NCI-H2029 (cell line): ENCODE measurements around the gene ARHGAP22.
"Not testable (repeated sequence)": the region's sequence is repeated elsewhere in the genome, so short reads cannot be mapped to it uniquely, and the experiment has no call there.

Source experiments
- DNase-seq: peaks from one replicate; lab custom pipeline; 2025; lab: John Stamatoyannopoulos, UW

Gene ARHGAP22, protein sequence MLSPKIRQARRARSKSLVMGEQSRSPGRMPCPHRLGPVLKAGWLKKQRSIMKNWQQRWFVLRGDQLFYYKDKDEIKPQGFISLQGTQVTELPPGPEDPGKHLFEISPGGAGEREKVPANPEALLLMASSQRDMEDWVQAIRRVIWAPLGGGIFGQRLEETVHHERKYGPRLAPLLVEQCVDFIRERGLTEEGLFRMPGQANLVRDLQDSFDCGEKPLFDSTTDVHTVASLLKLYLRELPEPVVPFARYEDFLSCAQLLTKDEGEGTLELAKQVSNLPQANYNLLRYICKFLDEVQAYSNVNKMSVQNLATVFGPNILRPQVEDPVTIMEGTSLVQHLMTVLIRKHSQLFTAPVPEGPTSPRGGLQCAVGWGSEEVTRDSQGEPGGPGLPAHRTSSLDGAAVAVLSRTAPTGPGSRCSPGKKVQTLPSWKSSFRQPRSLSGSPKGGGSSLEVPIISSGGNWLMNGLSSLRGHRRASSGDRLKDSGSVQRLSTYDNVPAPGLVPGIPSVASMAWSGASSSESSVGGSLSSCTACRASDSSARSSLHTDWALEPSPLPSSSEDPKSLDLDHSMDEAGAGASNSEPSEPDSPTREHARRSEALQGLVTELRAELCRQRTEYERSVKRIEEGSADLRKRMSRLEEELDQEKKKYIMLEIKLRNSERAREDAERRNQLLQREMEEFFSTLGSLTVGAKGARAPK

DNA sequence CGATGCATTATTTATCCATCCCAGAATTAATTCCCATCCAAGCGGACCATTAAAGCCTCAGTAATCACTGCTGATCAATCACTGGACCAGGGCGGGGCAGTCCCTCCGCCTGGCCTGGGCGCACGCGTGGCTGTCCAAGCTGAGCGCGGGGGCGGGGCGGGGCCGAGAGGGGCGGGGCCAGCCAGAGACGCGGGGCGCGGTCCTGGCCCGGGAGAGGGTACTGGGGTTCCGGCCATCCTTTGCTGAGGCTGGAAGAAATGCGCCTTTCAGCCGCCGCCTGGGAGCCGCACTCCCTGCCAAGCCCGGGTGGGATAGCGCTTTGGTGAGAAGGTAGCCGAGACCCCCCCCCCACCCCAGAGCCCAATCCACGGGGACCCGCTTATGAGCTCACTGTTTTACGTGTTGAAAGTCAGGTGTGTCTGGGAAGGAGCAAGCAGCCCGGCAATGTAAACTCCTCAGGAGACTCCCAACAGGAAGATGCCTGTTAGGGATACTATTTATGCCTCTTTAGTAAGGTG lies at the start of gene ARHGAP22:
ARHGAP22 (minus strand) TSS at position 83 of the 518 bp plus-strand sequence. CDS start 277 bp downstream, outside the sequence.
- DNase-seq = no peak

DNA sequence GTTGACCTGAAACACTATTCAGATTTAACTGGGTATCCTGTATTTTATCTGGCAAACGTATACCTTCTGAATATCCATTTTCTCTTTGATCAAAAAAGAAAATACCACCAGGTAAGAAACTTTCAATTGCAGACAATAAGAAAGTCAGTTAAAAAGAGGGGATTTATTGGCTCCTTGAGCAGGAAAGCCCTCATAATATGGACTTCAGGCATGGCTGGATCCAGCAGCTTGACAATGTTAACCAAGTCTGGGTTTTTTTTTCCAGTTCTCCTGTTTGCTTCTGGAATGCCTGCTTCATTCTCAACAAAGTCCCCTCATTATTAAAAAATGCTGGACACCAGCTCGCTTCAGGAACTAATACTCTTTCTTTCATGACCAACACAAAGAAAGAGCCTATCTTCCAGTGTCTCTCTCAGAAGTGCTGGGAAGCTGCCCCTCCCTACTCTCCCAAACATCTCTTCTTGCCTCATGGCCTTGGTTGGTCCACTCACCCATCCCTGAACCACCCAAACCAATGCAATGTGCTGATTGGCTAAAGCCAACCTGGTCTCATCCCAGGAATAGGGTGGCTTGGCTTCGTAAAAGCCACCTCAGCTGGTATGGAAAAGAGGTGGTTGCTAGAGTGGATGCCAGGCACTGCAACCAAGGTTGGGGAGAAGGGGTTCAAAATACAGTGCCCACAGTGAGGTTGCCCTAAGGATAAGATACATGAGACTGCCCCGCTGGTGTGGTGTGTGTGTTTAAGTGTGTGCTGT lies 49.2 kb upstream of the ARHGAP22 start:
- no peak for DNase-seq

DNA sequence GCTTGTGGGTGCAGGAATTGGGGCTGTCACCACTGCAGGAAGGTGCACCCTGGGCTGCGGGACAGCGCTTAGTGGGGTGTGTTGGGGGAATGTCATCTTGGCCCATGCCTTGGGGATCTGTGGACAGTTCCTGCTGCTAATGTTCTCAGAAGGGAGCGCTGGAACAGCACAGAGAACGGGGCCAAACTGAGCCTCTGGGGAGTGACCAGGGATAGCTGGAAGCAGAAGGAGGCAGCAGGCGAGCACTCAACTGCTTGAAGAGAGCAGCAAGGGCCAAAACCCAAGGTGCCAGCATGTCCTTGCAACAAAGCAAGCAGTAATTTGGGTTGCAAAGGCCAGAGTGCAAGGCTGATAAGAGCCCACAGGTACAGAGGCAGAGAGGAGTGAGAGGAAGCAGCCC lies 48.5 kb upstream of the ARHGAP22 start:
- DNase-seq = no peak

DNA sequence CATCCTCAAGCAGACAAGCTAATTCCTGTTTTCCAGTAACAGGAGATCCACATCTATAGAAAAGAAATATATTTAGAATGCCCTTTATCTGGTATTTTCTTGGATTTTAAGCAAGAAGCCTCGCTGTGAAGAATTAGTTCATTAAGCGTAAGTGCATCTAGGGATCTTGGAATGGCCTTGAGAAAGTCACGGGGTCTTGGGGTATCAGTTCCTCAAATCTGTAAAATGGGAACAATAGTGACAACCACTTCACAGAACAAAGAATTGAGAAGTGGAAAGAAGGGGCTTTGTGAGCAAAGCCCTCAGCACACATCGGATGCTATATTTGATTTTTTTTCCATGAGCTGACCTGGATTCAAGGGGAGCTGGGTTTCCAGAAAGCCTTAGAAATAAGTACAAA lies 47.5 kb upstream of the ARHGAP22 start:
- DNase-seq = no peak

DNA sequence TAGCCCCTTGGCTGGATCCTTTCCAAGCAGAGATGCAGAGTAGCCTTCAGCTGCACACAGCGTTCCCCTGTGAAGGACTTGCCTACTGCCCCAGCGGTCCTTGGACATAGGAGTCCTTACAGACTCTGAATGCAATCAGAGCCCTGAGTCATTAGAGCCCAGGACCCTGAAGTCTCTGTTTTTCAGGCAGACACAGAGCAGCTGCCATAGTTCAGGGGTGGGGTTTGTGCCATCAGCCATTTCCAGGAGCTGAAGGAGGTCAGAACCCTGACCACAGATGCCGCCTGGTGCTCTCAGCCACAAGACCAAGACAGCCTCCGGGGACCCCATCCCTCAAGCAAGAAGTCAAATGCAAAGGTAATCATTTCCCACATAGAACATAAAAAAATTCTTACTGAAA lies 47.0 kb upstream of the ARHGAP22 start:
- DNase-seq = no peak

DNA sequence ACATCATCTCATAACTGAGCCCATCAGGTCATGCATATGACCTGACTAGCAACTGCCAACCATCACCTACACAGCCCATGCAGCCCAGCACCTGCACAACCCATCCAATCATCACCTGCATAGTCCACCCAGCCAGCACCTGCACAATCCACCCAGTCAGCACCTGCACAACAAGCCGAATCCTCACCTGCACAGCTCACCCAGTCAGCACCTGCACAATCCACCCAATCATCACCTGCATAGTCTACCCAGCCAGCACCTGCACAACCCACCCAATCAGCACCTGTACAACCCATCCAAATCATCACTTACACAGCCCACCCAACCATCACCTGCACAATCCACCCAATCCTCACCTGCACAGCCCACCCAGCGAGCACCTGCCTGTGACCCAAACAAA lies 46.4 kb upstream of the ARHGAP22 start:
- DNase-seq = no peak

DNA sequence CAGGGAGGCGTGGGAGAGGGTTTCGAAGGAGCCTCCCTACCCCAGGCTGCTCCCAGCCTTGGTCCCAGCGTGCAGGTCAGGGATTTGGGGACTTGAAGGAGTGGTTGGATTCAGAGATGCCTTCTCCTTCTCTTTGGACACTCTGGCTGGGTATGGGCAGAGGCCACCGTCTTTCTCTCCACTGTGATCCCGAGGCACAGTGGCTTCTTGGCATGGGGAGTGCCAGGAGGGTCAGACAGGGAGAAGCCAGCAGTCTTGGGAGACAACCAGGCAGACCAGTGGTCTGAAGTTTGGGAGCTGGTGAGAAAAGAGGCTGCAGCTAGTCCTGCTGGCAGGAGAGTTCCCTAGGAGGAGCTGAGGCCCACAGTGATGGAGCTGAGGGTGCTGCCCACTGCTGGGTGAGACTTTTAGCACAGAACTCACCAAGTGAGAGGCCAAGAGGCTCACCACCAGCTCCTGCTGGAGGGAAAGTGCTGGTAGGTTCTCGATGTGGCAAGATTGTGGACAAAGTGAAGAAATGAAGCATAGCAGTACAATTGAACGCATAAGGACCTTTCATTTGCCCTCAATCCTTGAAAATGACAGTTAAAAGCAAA lies 44.6 kb upstream of the ARHGAP22 start:
- DNase-seq = no peak

DNA sequence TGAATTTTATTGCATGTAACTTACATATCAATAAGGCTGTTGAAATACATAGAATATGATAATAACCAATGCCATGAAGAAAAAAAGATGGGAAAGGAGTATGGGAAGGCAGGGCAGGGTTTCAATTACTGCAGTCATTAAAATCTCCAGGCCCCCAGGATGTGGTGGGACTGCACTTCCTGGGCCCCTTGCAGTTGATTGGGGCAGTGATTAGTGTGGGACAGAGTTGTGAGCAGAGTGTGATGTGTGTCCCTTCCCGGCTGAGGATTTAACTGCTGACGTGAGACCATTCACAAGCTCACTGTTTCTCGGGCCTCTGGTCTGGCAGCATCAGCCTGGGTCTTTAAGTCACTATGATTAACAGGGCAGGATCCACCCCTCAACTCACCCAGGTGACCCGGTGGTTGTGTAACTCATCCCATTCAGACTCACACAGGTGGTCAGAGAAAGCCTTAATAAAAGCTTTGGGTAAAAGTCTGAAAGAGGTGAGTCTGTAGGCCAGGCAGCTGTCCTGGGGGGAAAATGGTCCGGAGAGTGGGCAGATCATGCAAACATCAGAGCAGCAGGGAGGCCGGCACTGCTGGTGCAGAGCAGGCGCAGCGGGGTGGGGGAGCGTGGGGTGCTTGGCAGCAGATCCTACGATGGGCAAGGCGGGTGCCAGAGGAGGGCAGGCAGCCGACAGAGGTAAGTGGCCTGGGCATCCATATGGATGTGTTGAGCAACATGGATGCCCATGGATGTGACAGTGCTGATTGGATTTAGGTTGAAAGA lies 43.5 kb upstream of the ARHGAP22 start:
- DNase-seq = no peak

DNA sequence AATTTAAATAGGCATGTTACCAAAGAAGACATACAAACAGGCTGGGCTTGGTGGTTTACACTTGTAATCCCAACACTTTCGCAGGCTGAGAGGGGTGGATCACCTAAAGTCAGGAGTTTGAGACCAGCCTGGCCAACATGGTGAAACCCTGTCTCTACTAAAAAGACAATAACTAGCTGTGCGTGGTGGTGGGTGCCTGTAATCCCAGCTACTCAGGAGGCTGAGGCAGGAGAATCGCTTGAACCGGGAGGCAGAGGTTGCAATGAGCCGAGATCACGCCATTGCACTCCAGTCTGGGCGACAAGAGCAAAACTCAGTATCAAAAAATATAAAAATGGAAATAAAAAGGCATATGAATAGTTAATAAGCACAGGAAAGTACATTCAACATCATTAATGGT lies 42.2 kb upstream of the ARHGAP22 start:
- not testable (repeated sequence) for DNase-seq

DNA sequence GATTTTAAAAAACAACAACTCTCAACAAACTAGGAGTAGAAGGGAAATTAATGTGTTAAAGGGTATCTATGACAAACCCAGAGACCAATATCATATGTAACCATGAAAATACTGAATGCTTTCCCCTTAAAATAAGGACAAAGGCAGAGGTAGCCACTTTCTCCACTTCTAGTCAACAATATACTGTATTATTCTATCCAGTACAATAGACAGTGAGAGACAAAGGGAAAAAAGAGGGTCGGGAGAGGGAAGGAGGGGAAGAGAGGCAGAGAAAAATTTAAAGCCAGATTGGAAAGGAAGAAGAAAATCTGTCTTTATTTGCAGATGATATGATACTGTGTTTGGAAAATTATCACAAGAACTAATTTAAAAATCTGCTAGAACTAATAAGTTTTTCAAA lies 40.7 kb upstream of the ARHGAP22 start:
- no peak for DNase-seq

DNA sequence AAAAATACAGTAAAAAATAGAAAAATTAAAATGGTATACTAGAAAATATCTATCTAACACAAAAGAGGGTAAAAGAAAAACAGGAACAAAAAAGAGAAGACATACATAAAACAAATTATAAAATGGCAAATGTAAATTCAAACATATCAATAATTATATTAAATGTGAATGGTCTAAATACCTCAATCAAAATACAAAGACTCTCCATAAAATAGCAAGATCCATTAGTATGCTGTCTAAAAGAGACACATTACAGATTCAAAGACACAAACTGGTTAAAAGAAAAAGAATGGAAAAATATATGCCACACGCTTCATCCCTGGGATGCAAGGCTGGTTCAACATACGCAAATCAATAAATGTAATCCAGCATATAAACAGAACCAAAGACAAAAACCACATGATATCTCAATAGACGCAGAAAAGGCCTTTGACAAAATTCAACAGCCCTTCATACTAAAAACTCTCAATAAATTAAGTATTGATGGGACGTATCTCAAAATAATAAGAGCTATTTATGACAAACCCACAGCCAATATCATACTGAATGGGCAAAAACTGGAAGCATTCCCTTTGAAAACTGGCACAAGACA lies 36.3 kb upstream of the ARHGAP22 start:
- DNase-seq = not testable (repeated sequence)

DNA sequence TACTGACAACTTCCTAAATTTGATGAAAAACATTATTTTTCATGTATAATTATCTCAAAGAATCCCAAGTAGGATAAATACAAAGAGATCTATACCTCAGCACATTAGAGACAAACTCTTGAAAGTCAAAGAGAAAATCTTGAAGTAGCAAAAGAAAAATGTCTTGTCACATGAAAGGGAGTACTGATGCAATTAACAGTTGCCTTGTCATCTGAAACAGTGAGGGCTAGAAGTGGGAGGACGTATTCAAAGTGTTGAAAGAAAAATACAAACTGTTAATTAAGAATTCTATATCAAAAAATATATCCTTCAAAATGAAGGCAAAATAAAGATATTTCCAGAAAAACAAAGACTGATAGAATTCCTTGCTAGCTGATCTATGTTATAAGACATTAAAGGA lies 35.5 kb upstream of the ARHGAP22 start:
- DNase-seq = no peak

DNA sequence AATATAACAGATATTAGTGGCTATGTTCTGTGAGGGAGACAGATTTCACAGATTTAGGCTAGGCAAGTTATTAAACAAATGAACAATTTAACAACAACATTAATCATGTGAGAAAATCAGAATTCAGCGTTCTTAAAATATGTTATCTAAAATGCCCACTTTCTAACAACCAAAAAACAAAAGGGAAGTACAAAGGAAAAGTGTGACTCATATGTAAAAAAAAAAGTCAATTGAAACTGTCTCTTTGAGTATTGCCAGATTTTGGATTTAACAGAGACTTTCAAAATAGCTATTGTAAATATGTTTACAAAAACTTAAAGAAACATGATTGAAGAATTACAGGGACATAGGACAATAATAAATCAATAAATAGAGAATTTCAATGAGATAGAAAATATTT lies 34.8 kb upstream of the ARHGAP22 start:
- DNase-seq = no peak

DNA sequence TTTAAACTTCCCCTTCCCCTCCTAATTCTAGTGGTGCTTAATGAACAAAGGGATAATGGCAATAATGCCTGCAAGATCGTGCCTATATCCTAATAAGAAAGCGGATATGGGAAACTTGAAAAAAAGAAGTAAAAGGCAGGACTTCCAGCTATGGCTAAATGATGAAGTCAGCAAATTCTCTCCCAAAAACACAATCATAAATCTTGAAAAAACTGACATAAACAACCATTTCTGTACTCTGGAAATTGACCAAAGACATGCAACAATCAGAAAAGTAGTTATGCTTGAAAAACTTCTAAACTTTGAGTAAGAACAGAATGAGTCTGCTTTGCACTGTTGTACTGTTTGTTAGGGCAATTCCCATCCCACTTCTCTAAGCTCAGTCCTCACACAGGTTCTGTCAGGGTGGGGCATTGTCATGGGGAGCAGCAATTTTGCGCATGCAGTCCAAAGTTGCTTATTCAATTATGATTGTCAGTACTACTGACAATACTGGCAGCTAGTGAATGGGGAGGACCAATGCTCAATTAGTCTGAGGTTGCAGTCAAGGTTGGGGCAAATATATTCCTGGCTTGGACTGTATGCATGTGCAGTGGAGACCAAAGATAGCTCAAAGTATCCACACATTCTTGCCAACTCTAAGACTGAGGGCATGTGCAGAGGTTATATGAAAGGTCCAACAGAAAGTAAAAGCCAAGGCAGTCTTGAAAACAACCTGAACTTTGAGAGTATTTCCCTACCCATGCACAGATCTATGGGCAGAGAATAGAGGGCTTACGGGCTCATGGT lies 34.1 kb upstream of the ARHGAP22 start:
- no peak for DNase-seq

DNA sequence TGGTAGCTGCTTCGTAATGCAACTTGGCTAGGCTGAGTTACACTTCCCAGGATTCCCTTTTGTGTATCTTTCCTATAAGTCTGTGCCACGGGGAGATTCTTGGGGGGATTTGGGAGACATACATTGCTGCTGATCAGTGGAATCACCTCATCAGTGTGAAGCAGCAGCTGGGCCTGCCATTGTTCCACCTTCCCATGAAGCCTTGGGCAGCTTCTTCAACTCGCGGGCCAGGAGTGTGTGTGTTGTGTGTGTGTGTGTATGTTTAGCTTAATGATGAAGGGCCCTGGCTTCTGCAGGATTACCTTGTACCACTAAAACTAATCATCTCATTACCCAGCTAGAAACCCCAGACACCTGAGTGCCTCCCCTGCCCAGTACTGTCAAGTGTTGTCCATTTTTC lies 33.3 kb upstream of the ARHGAP22 start:
- DNase-seq = no peak

DNA sequence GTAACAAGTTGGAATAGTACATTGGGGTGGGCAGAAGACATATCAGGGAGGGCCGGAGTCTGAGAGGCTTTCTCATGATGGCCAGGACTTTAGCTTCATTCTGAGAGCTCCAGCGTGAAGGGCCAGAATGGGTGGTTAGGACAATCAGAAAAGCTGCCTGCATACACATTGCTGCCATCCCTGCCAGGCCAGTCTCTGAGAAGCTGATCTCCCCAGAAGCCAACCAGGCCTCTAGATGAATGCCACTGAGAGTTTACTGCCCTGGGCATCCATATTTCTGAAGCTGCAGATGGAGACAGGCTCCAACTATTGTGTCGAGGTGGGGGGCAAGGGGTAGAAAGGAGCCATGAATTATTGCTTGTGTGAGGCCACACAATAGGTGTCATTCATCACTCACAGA lies 32.0 kb upstream of the ARHGAP22 start:
- no peak for DNase-seq

DNA sequence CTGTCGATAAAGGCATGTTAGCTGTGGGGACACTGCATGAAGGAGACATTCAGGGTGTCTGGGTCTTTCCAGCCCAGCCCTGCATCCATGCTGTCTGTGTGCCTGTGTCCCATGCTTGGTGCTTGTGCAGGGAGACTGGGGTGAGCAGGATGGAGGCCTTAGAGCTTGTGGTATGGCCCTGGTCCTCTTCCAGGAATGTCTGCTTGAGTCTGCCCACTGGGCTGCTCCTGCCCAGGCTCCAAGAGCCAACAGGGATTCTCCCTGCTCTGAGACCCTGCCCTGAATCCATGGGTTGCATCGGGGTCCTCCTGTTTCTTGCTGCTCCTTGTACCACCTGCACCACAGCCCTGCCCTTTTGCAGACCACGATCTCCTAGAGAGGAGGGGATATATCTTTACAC lies 31.4 kb upstream of the ARHGAP22 start:
- no peak for DNase-seq

DNA sequence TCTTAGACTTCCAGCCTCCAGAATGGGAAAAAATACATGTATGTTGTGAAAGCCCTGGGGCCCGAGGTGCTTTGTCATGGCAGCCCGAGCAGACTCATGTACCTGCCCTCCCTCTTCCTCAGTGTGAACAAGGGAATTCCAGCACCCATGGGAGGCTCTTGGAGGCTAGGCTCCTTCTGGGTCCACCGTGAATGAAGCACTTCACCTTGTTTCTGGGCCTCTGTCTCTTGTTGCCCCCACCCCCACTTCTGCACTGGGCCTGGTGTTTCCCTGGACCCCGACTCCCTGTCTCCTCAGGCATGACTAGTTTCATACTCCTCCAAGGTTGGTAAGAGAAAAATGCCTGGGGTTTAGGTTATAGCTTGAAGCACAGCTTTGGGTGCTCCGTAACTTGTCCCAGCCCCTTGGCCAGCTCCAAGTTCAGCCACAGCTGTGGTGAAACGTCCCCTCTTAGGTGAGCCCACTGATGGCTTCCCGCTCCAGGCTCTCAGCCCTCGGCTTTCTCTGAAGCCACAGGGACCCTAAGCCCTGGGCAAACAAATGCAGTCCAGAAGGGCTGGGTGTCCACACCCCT lies 30.2 kb upstream of the ARHGAP22 start:
- DNase-seq = no peak

DNA sequence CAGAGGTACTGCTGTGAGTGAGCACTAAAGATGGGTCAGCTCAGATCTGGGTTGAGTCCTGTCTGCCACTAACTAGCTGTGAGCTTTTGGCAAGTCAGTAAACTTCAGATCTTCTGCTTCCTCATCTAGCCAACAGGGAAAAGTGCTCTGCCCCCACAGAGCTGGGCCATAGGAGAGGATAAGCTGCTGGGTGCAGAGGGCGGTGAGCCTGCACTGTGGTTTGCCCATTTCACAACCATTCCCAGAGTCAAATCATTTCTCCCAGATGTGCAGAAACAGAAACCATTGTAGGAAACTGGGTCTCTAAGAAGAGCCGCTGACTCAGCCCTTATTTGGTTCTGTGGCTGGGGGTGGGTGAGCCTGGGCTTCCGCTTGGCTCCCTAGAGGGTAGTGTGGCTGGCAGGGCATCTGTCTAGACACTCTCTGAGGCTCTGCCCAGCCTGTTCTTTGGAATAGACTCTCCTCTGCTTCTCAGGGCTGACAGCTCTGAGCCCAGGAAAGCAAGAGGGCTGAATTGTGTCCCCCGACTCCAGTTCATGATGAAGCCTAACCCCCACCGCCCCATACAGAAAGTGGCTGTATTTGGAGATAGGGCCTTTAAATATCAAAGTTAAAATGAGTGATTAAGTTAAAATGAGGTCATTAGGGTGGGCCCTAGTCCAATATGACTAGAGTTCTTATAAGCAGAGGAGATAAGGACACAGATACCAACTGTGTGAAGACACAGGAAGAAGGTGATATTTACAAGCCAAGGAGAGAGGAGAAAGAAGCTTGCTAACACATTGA lies 29.5 kb upstream of the ARHGAP22 start:
- no peak for DNase-seq
